Stimulated activated CD8-positive, alpha-beta memory T cell treated with anti-CD3 and anti-CD28 coated beads, Interleukin-12 subunit alpha, Interleukin-12 subunit beta, amount 100 ng/mL, for 1 hour (primary cell): ENCODE results near the gene GPLD1.
A peak's percentile ranks its signal among the peaks of the same experiment; 100 is the strongest.
"Not testable (repeated sequence)": the region's sequence is repeated elsewhere in the genome, so short reads cannot be mapped to it uniquely, and the experiment has no call there.

Source experiments
- DNase-seq: peaks from one replicate; pipeline ENCODE4 v3.0.0-alpha.2; 2020; ENCODE audit warnings: low read depth

The GPLD1 gene

GRCh38 chr6:24414531-24414930, 74.8 kb downstream of the GPLD1 start:
- DNase-seq: not testable (repeated sequence)

- DNase-seq: no peak
Measured at GRCh38 chr6:24412294-24412693, 77.1 kb downstream of the GPLD1 start.

GRCh38 chr6:24410622-24411021, 78.8 kb downstream of the GPLD1 start:
- DNase-seq: no peak

GRCh38 chr6:24408719-24409410, 80.5 kb downstream of the GPLD1 start:
- no peak for DNase-seq

GRCh38 chr6:24405262-24405661, 84.1 kb downstream of the GPLD1 start:
- no peak for DNase-seq

GRCh38 chr6:24403501-24403824, 85.9 kb downstream of the GPLD1 start:
- no peak for DNase-seq

GRCh38 chr6:24402697-24403500, 86.5 kb downstream of the GPLD1 start, which contains the start of gene MRS2:
MRS2 (plus strand) TSS chr6:24402936; CDS start chr6:24403047, 111 bp downstream.
- peak; percentile 62 for DNase-seq

GRCh38 chr6:24401458-24401857, 87.9 kb downstream of the GPLD1 start:
- DNase-seq: no peak

- not testable (repeated sequence) for DNase-seq
Measured at GRCh38 chr6:24400045-24401039, 89.0 kb downstream of the GPLD1 start.

- no peak for DNase-seq
Measured at GRCh38 chr6:24397631-24398030, 91.7 kb downstream of the GPLD1 start.

GRCh38 chr6:24396824-24397223, 92.6 kb downstream of the GPLD1 start:
- no peak for DNase-seq

- DNase-seq: no peak
Measured at GRCh38 chr6:24394780-24395437, 94.5 kb downstream of the GPLD1 start.

- DNase-seq: no peak
Measured at GRCh38 chr6:24394061-24394779, 95.2 kb downstream of the GPLD1 start.

- DNase-seq: no peak
Measured at GRCh38 chr6:24391756-24392405, 97.5 kb downstream of the GPLD1 start.

- no peak for DNase-seq
Measured at GRCh38 chr6:24391208-24391607, 98.2 kb downstream of the GPLD1 start.

- DNase-seq: no peak
Measured at GRCh38 chr6:24387818-24388217, 101.6 kb downstream of the GPLD1 start.

- no peak for DNase-seq
Measured at GRCh38 chr6:24385536-24386269, 103.7 kb downstream of the GPLD1 start.

GRCh38 chr6:24384369-24385130, 104.8 kb downstream of the GPLD1 start:
- DNase-seq: not testable (repeated sequence)

- not testable (repeated sequence) for DNase-seq
Measured at GRCh38 chr6:24382891-24383494, 106.4 kb downstream of the GPLD1 start.
